SW480 (cell line): Measurements from ENCODE around the gene RAB30.

Experiments
- DNase-seq: peaks from one replicate; pipeline ENCODE4 v3.0.0-alpha.2; 2016; ENCODE audit warnings: low spot score

The RAB30 gene

DNA sequence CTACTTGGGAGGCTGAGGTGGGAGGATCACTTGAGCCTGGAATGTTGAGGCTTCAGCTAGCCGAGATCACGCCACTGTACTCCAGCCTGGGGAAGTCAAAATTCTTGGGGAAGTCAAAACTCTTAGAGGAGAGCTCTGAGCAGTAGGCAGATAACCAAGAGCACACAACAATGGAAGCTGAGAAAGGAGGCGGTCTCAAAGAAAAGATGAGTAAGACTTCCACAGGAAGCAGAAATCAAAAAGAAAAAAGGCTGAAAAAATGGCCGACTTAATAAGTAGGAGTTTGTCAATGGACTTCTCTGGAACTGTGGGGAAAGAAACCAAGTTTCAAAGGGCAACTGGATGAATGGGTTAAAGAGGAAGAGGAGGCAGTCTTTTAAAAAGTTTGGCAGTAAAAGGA is 32.1 kb downstream of the RAB30 start:
- no peak for DNase-seq

DNA sequence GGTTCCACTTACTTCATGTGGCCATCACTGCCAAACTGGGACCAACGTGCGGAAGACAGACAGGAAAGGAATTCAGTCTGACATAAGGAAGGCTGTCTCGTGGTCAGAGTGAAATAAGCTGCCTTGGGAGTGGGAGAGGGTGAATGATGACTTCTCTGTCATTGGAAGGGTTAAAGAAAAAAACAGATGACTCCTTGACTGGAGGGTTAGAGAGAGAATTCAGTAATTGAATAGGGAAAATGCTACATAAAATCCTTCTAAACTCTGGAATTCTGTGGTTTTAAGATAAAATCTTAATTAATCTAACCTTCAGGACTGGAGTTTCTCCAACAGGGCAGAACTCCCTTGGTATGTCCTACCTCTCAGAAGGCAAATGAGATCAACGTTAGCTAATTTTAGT is 33.8 kb downstream of the RAB30 start:
- DNase-seq, result no peak

DNA sequence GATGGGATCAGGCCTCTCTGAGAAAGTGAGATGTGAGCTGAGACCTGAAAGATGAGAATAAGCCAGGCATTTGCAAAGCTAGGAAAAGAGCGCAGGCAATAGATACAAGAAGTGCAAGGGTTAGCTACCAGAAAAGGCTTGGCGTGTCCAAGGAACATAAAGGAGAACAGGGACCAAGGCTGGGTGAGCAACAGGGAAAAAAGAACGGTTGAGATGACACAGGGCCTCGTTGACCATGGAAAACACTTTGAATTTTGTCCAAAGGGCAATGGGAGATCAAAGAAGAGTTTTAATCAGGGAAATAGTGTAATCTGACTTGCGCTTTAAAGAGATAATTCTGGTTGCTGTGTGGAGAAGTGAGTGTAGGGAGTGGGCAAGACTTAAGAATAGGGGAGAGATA is 35.0 kb downstream of the RAB30 start:
- no peak for DNase-seq

DNA sequence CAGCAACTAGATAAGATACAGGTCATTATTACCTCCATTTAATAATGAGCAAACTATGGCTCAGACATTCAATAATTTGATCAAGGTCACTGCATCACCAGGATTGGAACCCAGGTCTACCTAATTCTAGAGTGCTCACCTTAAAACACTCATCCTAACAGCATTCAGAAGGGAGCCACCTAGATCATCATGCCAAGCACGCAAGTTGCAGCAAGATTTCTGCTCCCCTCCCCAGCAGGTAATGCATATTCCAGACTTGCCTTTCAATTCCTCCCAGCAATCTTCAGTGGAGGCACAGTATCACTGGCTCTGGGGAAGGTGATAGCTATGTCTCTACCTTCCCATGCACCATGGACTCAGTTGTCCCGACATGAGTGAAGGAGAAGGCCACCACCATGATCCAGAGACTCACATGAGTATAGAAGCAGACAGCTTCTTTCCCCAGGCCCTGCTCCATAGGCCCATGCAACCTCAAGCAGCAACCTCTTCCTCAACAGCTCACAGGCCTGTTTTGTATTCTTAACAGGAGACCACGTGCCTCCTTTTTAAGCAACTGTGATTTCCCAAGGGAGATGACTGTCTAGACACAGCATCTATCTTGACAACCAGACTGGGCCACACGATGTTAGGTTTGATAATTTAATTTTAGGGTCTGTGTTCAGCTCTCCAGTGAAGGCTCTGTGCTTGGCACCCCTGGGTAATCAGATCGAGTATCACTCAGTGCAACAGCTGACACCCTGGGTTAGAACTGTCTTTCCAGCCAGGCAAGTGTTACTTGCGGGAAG is 36.4 kb downstream of the RAB30 start:
- no peak for DNase-seq

DNA sequence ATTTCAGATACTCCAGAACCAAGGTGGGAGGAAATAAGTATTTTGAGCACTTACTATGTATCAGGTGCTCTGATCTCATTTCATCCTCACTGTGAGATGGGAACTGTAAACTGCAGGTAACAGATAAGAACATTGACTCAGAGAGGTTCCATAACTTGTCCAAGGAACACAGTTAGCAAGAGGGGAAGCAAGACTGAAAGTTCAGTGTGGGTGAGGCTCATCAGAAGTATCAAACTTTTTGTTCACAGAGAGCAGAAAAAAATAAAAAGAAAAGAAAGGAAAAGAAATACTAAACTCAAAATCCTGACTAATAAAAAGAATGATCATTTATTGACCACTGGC is 37.1 kb downstream of the RAB30 start:
- no peak for DNase-seq

DNA sequence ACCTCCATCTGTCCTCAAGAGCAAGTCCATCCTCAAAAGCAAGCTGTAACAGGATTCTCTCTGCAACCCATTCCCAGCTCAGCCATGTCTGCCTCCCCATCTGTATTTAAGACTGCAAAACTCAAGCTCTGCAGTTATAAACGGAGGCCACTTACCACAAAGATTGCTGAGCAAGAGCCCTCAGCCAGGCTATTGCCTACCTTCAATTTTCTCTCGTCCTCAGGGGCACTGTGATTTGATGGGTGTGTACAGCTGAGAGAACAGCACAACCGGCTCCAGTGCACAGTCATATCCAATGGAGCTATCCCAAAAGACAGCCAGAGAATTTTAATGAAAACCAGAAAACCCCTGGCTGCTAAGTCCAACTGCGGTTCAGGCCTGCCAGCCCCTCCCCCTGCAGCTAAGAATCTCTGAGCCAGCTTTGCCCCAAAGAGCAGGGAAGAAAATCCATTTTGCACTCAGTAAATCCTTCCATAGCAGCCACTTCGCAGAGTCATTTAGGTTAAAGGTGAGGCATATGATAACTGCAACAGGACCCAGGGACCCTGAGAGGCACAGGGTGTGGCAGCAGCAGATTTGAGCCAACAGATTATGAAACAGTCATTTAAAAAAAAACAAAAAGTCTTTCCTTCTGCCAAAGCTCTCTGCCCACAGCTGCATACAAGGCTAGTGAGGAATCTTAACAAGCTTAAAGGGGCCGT is 37.6 kb downstream of the RAB30 start:
- DNase-seq, result peak; percentile 7

DNA sequence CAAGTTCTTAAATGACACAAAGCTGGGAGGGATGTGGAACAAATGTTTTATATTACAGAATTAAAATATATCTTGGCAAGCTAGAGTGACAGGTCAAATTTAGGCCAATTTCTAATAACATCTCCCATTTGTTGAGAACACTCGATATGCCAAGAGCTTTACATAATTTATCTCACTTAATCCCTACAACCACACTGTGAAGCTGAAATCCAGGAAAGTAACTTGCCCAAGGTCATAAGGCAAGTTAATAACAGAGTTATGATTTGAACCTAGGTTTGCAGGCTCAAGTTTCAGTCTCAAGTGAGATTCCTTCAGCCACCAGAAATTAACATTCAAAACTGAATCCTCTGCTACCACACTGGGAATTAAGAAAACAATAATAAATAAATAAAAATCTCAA is 38.3 kb downstream of the RAB30 start:
- no peak for DNase-seq

DNA sequence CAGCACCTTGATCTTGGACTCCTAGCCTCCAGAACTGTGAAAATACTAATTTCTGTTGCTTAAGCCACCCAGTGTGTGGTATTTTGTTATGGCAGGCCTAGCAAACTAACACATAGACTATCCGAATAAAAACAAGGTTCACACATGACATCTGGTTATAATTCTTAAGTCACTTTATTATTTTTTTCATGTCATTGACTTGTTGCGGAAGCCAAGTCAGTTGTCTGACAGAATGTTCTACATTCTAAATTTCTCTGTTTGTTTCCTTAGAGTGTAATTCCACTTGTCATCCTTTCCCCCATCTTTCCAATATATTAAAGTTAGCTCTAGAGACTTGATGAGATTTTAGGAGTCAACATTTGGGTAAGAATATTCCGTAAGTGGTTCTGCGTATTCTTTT is 40.6 kb downstream of the RAB30 start:
- no peak for DNase-seq

DNA sequence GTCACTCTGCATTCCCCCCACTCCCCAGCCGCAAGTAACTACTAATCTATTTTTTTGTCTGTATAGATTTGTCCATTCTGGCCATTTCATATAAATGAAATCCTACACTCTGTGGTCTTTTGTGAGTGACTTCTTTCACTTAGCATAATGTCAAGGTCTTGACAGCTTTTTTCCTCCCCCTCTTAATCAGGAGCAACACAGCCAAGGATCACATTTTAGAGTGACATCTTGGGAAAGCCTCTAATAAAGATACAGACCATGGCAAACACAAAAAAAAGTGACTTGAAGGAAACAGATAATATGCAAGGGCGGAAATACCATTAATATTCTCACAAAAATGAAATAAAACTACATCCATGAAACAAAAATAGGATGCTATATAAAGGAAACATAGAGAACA is 43.9 kb downstream of the RAB30 start:
- DNase-seq, result no peak

DNA sequence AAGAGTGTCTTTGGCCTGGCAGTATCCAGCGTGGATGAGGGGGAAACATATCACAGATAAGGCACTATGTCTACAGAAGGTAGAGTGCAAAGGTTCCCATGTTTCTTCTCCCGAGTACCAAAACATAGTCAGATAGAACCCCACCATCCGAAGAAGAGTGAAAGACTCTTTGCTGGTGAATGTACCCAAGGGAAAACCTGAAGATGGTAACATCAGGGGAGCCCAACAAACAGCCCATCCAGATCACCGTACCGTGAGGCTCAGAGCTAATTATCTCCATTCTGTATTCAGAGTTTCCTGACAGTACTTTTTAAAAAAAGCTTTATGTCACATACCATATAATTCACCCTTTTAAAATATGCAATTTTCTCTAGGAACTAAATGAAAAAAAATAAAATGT is 44.4 kb downstream of the RAB30 start:
- no peak for DNase-seq

DNA sequence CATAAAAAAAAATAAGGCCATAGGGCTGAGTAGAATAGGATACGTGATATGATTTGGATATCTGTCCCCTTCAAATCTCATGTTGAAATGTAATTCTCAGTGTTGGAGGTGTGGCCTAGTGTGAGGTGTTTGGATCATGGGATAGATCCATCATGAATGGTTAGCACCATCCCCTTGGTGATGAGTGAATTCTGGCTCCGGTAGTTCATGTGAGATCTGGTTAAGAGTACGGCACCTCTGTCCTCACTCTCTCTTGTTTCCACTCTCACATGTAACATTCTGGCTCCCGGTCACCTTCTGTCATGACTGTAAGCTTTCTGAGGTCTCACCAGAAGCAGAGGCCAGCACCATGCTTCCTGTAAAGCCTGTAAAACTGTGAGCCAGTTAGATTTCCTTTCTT is 45.5 kb downstream of the RAB30 start:
- DNase-seq, result no peak

DNA sequence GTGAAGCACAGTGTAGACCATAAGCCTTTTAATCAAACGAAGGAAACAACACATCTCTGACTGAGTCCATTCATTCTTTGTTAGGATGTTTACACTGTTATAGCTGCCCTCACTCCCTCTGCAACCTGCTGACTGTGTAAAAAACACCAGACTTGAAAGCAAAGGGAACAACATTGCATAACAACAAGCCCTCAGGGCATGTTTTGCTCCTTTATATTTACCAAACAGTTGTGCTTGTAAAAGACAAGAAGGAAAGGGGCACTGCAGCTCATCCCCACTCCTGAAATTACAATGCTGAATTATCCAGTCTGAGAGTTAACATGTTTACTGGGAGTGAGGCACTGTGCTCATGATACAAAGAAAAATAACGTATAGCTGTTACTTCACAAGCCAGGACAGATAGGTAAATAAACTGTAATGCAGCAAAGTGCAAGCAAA is 46.4 kb downstream of the RAB30 start:
- no peak for DNase-seq

DNA sequence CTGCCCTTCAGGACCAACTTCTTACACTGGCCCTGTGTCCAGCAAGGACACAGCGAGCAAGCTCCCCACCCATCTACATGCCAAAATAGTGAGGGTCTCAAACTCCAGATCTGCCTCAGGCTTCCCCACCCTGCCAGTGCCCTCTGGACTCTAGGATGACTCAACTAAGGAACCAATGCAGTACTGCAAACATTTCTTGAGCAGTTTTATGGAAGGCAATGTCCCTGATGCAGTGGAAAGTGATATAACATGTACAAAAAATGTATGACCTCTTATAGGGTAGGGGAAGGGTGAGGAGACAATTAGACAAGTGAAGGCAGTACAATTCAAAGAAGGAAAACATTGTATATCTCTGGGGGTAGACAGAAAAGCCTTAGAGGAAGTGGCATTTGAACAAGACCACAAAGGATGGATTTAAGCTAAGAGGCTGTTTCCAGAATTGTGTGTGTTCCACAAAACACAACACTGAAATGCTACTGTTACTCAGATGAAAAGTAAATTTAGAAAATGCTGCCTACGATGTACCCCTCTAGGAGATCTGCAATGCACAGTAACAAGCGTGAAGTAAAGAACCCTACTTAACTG is 47.3 kb downstream of the RAB30 start:
- DNase-seq, result no peak

DNA sequence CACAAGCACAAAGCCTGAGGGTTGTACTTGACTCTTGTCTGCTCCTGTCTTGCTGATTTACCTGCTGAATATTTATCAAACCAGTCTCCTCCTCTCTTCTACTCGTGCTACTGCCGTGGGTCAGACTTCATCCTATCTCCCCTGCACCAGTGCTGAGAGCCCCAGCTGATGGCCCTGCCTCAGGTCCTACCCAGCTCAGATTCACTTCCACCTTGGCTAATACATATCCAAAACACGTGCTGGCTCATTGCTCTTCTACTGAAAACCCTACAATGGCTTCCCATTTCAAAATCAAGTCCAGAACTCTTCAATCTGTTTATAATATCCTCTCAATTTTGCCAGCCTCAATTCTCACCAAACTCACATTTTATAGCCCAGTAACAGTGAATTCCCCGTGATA is 48.3 kb downstream of the RAB30 start:
- DNase-seq, result no peak

DNA sequence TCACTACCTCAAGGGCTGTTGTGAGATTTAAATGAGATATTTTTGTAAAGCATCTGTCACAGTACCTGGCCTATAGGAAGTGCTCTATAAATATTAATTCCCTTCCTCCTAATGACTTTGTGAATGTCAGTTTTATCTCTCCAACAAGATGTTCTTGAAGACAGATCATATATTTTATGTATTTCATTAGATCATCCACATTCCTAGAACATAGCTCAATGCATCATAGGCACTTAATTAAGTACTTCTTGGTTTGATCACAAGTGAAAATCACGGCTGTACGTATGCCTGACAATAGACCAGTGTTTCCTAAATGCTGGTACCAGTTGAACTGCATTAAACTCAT is 49.9 kb downstream of the RAB30 start:
- no peak for DNase-seq

DNA sequence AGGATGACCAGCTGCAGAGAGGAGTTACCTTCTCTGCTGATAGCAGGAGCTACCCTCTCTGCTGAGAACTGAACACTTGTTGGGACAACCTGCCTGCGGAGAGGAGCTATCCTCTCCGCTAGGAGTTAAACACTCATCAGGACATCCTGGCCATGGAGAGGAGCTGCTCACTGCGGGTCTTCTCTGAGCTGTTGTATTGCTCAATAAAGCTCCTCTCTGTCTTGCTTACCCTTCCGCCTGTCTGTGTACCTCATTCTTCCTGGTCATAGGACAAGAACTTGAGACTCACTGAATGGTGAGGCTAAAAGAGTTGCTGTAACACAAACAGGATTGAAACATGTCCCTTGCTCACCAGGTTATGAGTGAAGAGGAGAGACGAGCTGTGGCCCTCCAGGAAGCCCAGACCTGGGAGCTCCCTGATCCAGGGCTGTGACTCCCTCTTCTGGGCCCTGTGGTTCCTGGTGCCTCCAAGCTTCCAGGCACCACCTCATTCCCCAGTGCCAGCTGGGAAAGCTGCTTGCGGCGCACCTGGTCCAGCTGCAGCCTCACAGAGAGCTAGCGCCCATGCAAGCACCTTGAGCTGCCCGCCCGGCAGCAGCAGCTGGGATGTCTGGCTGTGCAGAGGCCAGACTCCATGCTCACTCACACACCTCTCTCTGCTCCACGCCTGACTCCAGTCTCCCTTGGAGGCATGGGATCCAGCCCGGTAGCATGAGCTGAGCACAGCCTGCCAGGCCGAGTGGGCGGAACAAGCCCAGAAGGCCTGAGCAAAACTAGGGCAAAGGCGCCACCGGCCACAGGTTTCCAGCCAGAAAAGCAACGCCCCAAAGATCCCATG is 50.5 kb downstream of the RAB30 start:
- DNase-seq, result no peak

DNA sequence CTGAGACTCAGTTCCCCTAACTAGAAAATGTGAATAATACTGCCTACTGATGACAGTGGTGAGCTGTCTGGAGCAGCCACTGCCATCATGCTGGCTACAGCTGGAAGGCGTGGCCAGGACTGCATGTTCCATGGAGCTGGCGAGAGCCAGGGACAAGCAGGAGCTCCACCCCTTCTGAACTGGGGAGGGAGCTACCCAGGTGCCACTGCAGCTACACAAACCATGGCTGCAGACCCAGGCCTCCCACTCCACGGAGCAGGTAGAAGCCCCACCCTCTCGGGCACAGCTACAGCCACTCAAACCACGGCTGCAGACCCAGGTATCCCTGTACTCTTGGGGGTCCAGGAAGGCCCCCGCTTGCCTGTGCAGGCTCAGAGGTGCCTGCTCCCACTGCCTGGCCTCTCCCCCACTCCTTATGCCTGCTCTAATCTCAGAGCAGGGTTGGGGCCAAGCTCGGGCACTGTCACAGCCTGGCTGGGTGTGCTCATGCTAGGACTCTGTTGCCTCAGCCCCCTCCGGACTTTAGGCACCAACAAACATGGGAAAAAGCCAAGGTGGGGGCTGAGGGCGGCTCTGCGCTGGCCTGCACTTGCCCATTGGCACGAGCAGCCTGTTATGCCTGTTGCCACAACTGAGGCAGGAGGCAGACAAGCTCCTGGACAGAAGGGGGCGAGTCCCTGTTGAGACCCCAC is 51.7 kb downstream of the RAB30 start:
- no peak for DNase-seq

DNA sequence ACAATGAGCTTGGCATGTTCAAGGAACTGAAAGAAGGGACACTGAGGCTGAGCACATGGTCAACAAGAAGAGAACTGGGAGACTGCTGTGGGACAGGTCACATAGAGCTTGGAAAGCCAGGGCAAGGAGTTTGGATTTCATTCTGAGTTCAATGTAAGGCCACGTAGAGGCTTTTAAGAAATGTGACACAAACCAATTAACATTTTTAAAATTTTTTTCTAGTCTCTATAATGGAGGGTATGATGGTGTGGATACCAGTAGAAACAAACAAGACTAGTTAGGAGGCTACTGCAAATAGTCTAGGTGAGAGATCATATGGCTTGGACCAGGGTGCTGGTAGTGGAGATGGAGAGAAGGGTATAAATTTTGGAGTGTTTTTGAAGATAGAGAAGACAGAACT is 56.7 kb downstream of the RAB30 start:
- DNase-seq, result no peak

DNA sequence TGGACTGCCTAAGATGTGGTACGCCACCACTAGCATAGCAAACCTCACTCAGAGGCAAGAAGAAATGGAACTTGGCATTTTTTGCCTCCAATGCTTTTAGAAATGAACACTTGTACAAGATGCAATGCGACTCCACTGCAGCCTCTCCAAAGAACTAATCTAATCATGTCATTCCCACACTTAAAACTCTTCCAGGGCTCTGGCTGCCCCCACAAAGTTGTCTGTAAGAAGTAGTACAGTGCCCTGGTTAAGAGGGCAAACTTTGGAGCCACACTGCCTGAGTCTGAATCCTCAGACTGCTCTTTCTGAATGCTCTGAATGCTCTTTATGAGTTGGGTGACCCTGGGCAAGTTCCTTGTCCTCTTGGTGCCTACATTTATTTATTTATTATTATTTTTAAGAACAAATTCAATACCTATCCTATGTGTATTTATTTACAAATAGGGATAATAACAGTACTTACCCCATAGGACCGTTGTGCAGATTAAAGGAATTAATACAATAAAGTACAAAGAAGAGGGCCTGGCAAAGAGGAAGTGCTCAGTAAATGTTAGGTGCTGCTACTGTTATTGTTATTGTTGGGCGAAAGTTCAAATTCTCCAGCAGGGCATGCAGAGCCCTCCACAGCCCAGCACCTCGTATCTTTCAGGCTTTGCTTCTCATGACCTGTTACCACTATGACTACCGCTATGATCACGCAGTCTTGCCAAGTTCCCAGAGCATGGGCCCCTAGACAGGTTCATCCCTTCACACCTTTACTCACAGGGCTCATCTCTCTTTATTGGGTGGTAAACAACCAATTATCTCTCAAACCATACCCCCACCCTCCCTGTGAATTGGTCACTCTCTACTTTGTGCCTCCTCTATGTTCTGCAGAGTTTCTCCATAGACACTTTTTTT is 59.3 kb downstream of the RAB30 start:
- no peak for DNase-seq

DNA sequence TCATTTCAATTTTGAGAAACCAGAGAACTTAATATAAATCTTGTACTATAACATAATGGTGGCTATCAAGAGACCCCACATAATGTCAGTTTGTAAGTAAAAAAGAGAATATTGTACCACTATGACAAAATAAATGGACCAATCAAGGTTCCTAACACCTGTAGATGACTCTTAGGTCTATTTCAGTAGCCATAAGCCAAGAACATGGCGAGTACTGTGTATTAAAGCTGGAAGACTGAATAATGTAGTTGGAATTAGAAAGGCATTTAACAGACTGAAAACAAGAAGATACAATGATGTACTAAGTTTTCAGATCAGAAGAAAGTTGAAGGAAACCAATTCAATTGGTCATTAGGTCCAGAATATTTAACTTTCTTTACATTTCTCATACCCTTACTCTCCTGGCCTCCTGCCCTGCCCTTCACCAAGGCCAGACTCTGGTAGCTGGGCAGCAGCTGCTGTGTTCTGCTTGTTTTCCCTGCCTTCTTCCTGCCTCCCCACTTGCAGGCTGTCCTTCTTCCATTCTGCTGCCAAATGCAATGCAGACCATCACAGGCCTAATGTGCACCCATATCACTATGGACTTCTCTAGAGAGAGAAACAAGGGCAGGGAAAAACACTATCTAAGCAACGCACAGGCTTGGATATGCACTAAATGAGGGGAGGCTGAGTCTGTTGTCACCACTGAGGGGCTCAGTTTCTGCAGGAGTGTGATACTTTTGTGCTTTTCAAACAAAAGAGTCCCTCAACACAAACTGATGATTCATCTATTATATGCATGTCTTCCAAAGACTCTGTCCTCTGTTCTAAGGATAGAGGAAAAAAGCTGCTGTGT is 60.1 kb downstream of the RAB30 start:
- DNase-seq, result no peak
